PFSK-1 (cell line): ENCODE measurements around the gene FAAP20.

ENCODE experiments used
- POLR2AphosphoS5 ChIP-seq: IDR thresholded peaks from 2 replicates; pipeline ENCODE4 v1.6.1; 2012; ENCODE audit warnings: low read depth, mild to moderate bottlenecking, control low read depth, low read length, moderate library complexity
- REST ChIP-seq, 2 experiments: IDR thresholded peaks; 2 replicates each; pipeline versions ENCODE4 v1.6.1 to v1.8.0; 2011 to 2012; ENCODE audit warnings: low read depth in 2 of 2, low read length in 2 of 2, control low read depth in 1 of 2, inconsistent platforms in 1 of 2, mild to moderate bottlenecking in 1 of 2, moderate library complexity in 1 of 2; ENCODE audit not compliant: insufficient read depth in 1 of 2
- SIN3A ChIP-seq: IDR thresholded peaks from 2 replicates; pipeline ENCODE4 v1.6.1; 2012; ENCODE audit warnings: mild to moderate bottlenecking, low read length, moderate library complexity, borderline replicate concordance; ENCODE audit not compliant: insufficient read depth
- TAF1 ChIP-seq: IDR thresholded peaks from 2 replicates; pipeline ENCODE4 v1.6.1; 2012; ENCODE audit warnings: low read length, control low read depth, borderline replicate concordance; ENCODE audit not compliant: insufficient read depth

GRCh38 chr1:2141025-2141424, 53.5 kb downstream of the FAAP20 start:
- TF ChIP-seq SIN3A (no peak), POLR2AphosphoS5 (no peak), TAF1 (no peak), REST (IDR thresholded peaks at IDR 0.05; ENCODE audit: insufficient read depth in 1 of 2, low read depth in 2 of 2, low read length in 2 of 2) (no peak)
